GM19351 (cell line): Measurements from ENCODE around the gene LUC7L.

Experiments used
- ATAC-seq: cut with Tn5 transposase; IDR thresholded peaks from one replicate; pipeline ENCODE4 v1.9.1; 2021; ENCODE audit warnings: mild to moderate bottlenecking, moderate library complexity; ENCODE audit not compliant: unreplicated experiment

Gene LUC7L

DNA sequence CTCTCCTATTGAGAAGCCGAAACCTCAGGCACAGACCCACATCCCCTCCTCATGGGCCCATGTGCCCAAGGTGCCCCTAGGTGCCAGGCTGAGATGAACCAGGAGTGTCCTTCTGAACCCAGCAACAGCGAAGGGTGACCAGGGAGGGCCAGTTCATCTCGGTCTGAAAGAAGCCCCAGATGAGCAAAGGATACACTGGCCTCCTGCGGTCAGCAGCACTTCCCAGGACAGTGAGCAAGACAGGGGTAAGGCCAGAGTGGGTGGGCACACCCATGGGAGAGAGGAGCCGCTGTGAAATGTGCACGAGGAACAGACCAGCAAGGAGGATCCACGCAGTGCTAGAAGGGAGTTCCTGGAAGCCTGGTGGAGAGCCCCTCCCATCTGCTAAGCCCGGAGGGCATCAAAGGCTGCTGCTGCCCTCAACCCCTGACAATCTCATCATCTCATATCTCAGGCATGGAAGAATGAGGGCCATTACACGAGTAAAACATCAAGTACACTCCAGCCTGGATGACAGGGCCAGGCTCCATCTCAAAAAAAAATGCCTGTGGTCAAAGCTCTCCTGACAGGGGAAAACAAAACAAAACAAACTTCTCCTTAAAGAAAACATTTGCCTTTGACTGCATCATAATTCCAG is 80.1 kb downstream of the LUC7L start:
- no peak for ATAC-seq

DNA sequence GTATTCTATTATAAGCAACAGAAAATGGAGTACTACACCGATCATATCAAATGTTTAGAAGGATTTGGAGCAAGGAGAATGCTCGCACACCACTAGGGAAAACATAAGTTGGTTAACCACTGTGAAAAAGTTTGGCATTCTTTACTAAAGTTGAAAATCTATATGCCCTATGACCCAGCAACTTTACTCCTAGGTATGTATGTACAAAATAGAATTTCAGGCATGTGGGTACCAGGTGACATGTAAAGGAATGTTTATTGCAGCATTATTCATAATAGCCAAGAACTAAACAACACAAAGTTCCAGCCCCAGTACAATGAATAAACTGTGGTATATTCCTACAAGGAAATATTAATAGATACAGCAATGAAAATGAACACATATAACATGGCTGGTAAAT is 82.6 kb downstream of the LUC7L start:
- no peak for ATAC-seq

DNA sequence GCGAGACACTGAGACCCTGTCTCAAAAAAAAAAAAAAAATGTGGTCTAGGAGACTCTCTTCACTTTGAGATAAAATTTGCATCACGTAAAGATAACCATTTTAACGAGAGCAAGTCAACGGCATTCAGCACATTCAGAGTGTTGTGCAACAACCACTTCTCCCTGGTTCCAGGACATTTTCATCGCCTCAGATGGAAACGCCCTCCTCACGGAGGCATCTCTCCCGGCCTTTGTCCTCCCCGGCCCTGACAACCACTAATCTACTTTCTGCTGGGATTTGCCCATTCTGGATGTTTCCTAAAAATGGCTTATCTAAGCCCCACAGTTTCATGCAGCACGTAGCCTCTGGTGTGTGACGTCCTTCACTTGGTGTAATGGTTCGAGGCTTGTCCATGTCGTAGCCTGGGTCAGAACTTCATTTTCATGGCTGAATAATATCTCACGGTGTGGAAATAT is 84.4 kb downstream of the LUC7L start:
- no peak for ATAC-seq

DNA sequence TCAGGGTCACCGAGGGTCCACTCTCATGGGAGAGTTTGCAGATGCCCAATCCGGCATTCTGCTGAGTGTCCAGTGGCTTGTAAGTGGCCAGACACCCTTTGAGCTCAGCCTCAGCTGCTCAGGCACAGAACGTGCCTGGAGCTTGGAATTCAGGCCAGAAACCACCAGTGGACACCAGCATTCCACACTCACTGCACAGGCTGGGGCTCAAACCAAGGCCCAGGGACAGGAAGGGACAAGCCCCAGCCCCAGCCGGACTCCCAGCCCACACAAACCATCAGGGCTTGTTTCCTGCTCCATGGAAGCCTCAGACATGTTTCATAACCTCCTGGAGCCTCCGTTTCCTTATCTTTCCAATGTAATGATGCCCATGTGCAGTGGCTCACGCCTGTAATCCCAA is 85.8 kb downstream of the LUC7L start:
- ATAC-seq: no peak

DNA sequence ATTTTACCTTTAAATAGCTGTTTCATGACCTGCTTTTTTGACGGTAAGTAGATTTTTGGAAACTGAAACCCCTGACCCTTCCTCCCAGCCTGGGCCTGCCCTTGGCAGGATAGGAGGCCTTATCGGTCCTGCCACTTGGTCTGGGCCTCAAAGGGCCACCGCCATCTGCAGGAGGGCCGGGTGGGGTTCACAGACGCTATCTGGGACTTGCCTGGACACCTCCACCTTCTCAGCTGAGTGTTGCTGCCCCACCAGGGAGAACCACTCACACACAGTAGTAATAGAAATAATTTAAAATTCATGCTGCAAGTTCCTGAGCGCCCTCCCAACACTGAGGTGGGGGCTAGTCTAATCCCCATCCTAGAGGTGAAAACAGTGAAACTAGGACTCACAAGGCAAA is 86.2 kb downstream of the LUC7L start:
- ATAC-seq: no peak

DNA sequence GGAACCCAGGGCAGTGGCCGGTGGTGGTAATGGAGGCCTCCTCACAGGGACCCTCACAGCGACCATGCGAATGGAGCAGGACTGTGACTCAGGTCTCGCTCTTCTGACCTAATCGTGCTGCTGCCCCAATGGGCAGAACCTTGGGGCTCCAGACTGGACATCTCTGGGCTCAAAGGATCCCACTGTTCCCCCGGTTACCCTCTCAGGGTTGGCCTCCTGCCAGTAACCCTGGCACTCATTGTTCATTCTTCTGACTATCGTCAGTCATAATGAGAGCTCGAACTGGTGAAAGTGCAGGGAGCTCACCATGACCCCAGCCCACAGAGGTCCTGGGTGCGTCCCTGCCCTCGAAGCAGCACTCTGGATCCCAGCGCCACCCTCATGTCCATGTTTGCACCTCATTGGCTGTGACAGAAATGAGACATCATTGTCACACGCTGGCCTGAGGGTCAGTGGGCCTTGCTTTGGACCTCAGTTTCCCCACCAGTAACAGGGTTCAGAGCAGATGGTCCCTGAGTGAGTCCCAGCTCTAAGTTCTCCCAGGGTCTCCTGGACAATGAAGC is 86.8 kb downstream of the LUC7L start:
- ATAC-seq: no peak

DNA sequence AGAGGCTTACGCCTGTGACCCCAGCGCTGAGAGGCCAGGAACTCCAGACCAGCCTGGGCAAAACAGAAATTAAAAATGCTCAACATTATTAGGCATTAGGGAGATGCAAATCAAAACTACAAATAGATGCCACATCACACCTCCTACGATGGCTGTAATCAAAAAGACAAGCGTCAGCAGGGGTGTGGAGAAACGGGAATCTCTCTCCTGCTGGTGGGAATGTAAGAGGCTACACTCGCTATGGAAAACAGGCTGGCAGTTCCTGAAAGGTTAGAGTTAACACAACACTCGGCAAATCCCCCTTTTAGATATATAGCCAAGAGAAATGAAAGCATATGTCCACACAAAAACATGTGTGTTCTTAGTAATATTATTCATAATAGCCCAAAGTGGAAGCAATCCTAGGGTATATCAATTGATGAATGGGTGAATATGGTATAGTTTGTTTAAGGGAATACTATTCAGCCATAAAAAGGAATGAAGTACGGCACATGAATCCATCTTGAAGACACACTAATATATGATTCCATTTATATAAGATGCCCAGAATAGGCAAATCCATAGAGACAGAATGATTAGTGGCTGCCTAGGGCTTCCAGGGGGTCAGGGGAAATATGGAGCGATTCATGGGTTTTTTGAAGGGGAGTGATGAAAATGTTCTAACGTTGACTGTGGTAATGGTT is 88.9 kb downstream of the LUC7L start:
- ATAC-seq: no peak
